Measurements from ENCODE around the gene ERG.

DNA sequence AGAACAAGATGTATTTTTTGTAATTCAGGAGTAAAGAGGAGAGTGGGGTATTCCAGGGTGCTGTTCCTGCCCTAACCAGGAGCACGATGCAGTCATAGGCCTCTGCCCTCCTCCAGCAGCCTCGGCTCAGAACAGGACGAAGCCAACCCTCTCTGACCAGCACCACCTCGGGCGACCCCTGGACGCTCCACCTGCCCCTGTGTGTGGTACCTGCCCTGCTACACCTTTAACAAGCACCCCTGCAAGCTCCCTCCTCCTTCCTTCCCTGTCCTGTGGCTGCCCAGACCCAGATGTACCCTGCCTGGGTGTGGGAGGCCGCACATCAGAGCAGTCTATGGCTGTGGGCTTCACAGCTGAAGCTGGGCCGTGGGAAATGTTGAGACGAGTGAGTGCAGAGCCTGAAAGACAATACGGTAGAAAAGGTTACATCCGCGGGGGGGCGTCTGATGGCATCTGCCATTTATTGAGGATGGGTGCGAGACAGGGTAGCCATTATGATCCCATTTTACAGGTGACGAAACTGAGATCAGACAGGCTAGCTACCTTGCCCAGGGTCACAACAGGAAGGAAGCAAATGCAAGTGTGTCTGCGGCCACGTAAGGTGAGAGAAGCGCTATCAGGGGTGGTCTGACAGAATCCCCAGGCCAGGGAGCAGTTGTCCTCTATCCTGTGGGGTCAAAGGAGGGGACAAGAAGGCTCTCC is 4.6 kb downstream of the ERG start:
- no peak for TF ChIP-seq POLR2A (IDR thresholded peaks at IDR 0.05)
- TF ChIP-seq, protein P1, sequence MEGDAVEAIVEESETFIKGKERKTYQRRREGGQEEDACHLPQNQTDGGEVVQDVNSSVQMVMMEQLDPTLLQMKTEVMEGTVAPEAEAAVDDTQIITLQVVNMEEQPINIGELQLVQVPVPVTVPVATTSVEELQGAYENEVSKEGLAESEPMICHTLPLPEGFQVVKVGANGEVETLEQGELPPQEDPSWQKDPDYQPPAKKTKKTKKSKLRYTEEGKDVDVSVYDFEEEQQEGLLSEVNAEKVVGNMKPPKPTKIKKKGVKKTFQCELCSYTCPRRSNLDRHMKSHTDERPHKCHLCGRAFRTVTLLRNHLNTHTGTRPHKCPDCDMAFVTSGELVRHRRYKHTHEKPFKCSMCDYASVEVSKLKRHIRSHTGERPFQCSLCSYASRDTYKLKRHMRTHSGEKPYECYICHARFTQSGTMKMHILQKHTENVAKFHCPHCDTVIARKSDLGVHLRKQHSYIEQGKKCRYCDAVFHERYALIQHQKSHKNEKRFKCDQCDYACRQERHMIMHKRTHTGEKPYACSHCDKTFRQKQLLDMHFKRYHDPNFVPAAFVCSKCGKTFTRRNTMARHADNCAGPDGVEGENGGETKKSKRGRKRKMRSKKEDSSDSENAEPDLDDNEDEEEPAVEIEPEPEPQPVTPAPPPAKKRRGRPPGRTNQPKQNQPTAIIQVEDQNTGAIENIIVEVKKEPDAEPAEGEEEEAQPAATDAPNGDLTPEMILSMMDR (IDR thresholded peaks at IDR 0.05): no peak

Measured in heart left ventricle (tissue), 13 donors.